GM23338 (cell line): ENCODE measurements around the gene PAQR5. TPM values are rescaled to one million over a fixed set of nuclear protein-coding genes. Genes with fewer than 3 reads are reported as not detected.

Source experiments
- ATAC-seq: fragments of 200-7000 bp; cut with Tn5 transposase; 3 replicates; pipeline ENCODE4 v1.9.1; 2020
- DNase-seq: peaks from one replicate; pipeline ENCODE4 v3.0.0-alpha.2; 2015; ENCODE audit warnings: low spot score
- H2AFZ ChIP-seq: fragments of 200-600 bp; sonication (generic); 2 replicates; pipeline ENCODE4 v1.8.0; 2016; ENCODE audit warnings: antibody characterized with exemption, mild to moderate bottlenecking, moderate library complexity
- H3F3A ChIP-seq: fragments of 200-600 bp; sonication (generic); replicated peaks from 2 replicates; pipeline ENCODE4 v1.8.0; 2017; ENCODE audit warnings: antibody characterized with exemption, mixed run types, low read depth
- H3K27ac ChIP-seq: fragments of 200-600 bp; sonication (generic); 2 replicates; pipeline ENCODE4 v1.6.1; 2016; ENCODE audit warnings: low read depth
- H3K27me3 ChIP-seq: fragments of 200-600 bp; sonication (generic); 2 replicates; pipeline ENCODE4 v1.8.0; 2016; ENCODE audit warnings: mild to moderate bottlenecking, mixed run types, moderate library complexity; ENCODE audit not compliant: insufficient read depth
- H3K36me3 ChIP-seq: fragments of 200-600 bp; sonication (generic); 2 replicates; pipeline ENCODE4 v1.8.0; 2016; ENCODE audit warnings: mild to moderate bottlenecking; ENCODE audit not compliant: insufficient read depth
- H3K4me1 ChIP-seq: fragments of 200-600 bp; sonication (generic); 2 replicates; pipeline ENCODE4 v1.8.0; 2016; ENCODE audit warnings: mild to moderate bottlenecking, moderate library complexity; ENCODE audit not compliant: insufficient read depth
- H3K4me2 ChIP-seq: fragments of 200-600 bp; sonication (generic); 2 replicates; pipeline ENCODE4 v1.7.1; 2017; ENCODE audit warnings: mixed run types
- H3K4me3 ChIP-seq: fragments of 200-600 bp; sonication (generic); 2 replicates; pipeline ENCODE4 v1.6.1; 2016; ENCODE audit warnings: mixed run types
- H3K79me2 ChIP-seq: fragments of 200-600 bp; sonication (generic); replicated peaks from 2 replicates; pipeline ENCODE4 v1.8.0; 2017; ENCODE audit warnings: mild to moderate bottlenecking; ENCODE audit not compliant: insufficient read depth
- H3K9me2 ChIP-seq: fragments of 200-600 bp; sonication (generic); 2 replicates; pipeline ENCODE4 v1.8.0; 2017; ENCODE audit not compliant: insufficient read depth
- H4K20me1 ChIP-seq: fragments of 200-600 bp; sonication (generic); replicated peaks from 2 replicates; pipeline ENCODE4 v1.8.0; 2017; ENCODE audit warnings: mild to moderate bottlenecking; ENCODE audit not compliant: insufficient read depth
- H3K27ac Mint-ChIP-seq: 2 replicates; pipeline ENCODE4 v1.8.0; 2020; ENCODE audit warnings: inconsistent platforms, mild to moderate bottlenecking, moderate library complexity, mixed read lengths
- H3K27me3 Mint-ChIP-seq: 3 replicates; pipeline ENCODE4 v1.8.0; 2022; ENCODE audit warnings: low read depth, mild to moderate bottlenecking, moderate library complexity, mixed read lengths, inconsistent platforms; ENCODE audit not compliant: insufficient read depth, poor library complexity
- H3K36me3 Mint-ChIP-seq: 3 replicates; pipeline ENCODE4 v1.8.0; 2021; ENCODE audit warnings: low read depth, mild to moderate bottlenecking, inconsistent platforms, moderate library complexity, mixed read lengths
- H3K4me1 Mint-ChIP-seq: 3 replicates; pipeline ENCODE4 v1.8.0; 2020; ENCODE audit warnings: mild to moderate bottlenecking, inconsistent platforms, mixed read lengths
- H3K4me3 Mint-ChIP-seq: 3 replicates; pipeline ENCODE4 v1.8.0; 2021; ENCODE audit warnings: moderate library complexity, mild to moderate bottlenecking, inconsistent platforms, mixed read lengths
- H3K9me3 Mint-ChIP-seq: 3 replicates; pipeline ENCODE4 v1.8.0; 2020; ENCODE audit warnings: moderate library complexity, mild to moderate bottlenecking, inconsistent platforms, mixed read lengths
- CREB1 ChIP-seq: fragments of 250-450 bp; sonication (Bioruptor Pico); IDR thresholded peaks from 2 replicates; pipeline ENCODE4 v1.5.0; 2020; ENCODE audit warnings: low read depth, mild to moderate bottlenecking, moderate library complexity
- CTCF ChIP-seq, 2 experiments: fragments of 200-600 bp in 1 of 2; sonication (generic) in 1 of 2; conservative IDR thresholded peaks; 2 replicates each; pipeline versions ENCODE4 v1.5.1 to v1.6.1; 2016 to 2017; ENCODE audit warnings: antibody characterized with exemption in 2 of 2, low read depth in 2 of 2, mild to moderate bottlenecking in 2 of 2, moderate library complexity in 1 of 2
- ETS1 ChIP-seq: IDR thresholded peaks from 2 replicates; pipeline ENCODE4 v1.6.1; 2016; ENCODE audit warnings: antibody characterized with exemption
- EZH2 ChIP-seq: fragments of 200-600 bp; sonication (generic); IDR thresholded peaks from one replicate; pipeline ENCODE4 v1.8.0; 2017; ENCODE audit warnings: antibody characterized with exemption, mild to moderate bottlenecking, low read depth; ENCODE audit not compliant: unreplicated experiment
- EZH2phosphoT487 ChIP-seq: fragments of 200-600 bp; sonication (generic); IDR thresholded peaks from one replicate; pipeline ENCODE4 v1.8.1; 2018; ENCODE audit warnings: antibody characterized with exemption; ENCODE audit not compliant: unreplicated experiment
- JUNB ChIP-seq: IDR thresholded peaks from one replicate; pipeline ENCODE4 v1.6.1; 2016; ENCODE audit warnings: antibody characterized with exemption; ENCODE audit not compliant: unreplicated experiment
- NANOG ChIP-seq: IDR thresholded peaks from 2 replicates; pipeline ENCODE4 v1.6.1; 2016; ENCODE audit warnings: antibody characterized with exemption, borderline replicate concordance
- POLR2AphosphoS5 ChIP-seq: IDR thresholded peaks from 2 replicates; pipeline ENCODE4 v1.6.1; 2016; ENCODE audit warnings: antibody characterized with exemption, low read depth
- REST ChIP-seq: IDR thresholded peaks from one replicate; pipeline ENCODE4 v1.6.1; 2018; ENCODE audit warnings: antibody characterized with exemption; ENCODE audit not compliant: unreplicated experiment
- STAT1 ChIP-seq: IDR thresholded peaks from one replicate; pipeline ENCODE4 v1.6.1; 2016; ENCODE audit warnings: antibody characterized with exemption; ENCODE audit not compliant: unreplicated experiment
- ZNF114 ChIP-seq: fragments of 250-450 bp; sonication (Bioruptor Pico); IDR thresholded peaks from 2 replicates; pipeline ENCODE4 v1.5.0; 2020; ENCODE audit warnings: mild to moderate bottlenecking, moderate library complexity
- ZNF331 ChIP-seq: fragments of 250-450 bp; sonication (Bioruptor Pico); IDR thresholded peaks from 2 replicates; pipeline ENCODE4 v1.5.0; 2020; ENCODE audit warnings: low read depth, mild to moderate bottlenecking, moderate library complexity
- ZNF462 ChIP-seq: fragments of 250-450 bp; sonication (Bioruptor Pico); IDR thresholded peaks from 2 replicates; pipeline ENCODE4 v1.5.0; 2020; ENCODE audit warnings: mild to moderate bottlenecking, moderate library complexity
- polyA plus RNA-seq: library from polyadenylated mRNA; unstranded; fragments of >200 nt; fragmentation: Nextera tagmentation; extraction: Ambion mirVana; gene quantifications from 2 replicates; pipeline ENCODE4 v1.2.1, GENCODE V29; 2016
- total RNA-seq: library from RNA; depleted of rRNA; stranded (reverse); fragments of >200 nt; shearing (Covaris generic); gene quantifications from 2 replicates; pipeline ENCODE4 v1.2.3, GENCODE V29; 2014

The PAQR5 gene
- total and polyA plus RNA-seq, 2 experiments from 2014 or later, result 8.7 to 14.5 TPM

- Histone ChIP-seq H3K79me2 (0 out of 2 replicates have a peak, but pooled peaks cover 3% of the 10 kb centered on the region), H4K20me1 (no peaks in the 10 kb centered on the region; the same call in 1 of the 2 replicates), H3F3A (no peaks in the 10 kb centered on the region), H3K9me2 (no peaks in the 10 kb centered on the region), H2AFZ (no peak overlapping the region), H3K36me3 (no peaks in the 10 kb centered on the region), H3K4me3 (no peak overlapping the region), H3K27ac (no peak overlapping the region), H3K4me2 (no peak overlapping the region), H3K4me1 (no peaks in the 10 kb centered on the region; the same call in none of the 2 replicates), H3K27me3 (no peaks in the 10 kb centered on the region)
- DNase-seq (no peak), ATAC-seq (no peak)
- TF ChIP-seq EZH2phosphoT487 (no peak), ZNF462 (no peak), STAT1 (no peak), NANOG (no peak), ETS1 (no peak), CREB1 (CRISPR knock-in tag) (no peak), ZNF331 (CRISPR knock-in tag) (no peak), REST (no peak), ZNF114 (no peak), POLR2AphosphoS5 (no peak), JUNB (no peak), CTCF (conservative IDR thresholded peaks at IDR 0.05; ENCODE audit: low read depth in 2 of 2) (no peak), EZH2 (no peak)
- H3K27me3 Mint-ChIP-seq, result peaks cover 1% of the 10 kb centered on the region
- H3K9me3 Mint-ChIP-seq, result no peaks in the 10 kb centered on the region
- H3K36me3 Mint-ChIP-seq, result no peaks in the 10 kb centered on the region
- H3K4me1 Mint-ChIP-seq, result peaks cover 29% of the 10 kb centered on the region
- no peak overlapping the region for H3K4me3 Mint-ChIP-seq
- no peak overlapping the region for H3K27ac Mint-ChIP-seq
Observed at GRCh38 chr15:69316291-69316690, 17.6 kb downstream of the PAQR5 start.
